ENCODE data around the gene JTB.

Gene JTB

GRCh38 chr1:153953859-153954365, 23.6 kb downstream of the JTB start:
- DNase-seq: no peak

GRCh38 chr1:153951801-153952200, 25.7 kb downstream of the JTB start:
- DNase-seq: no peak

- DNase-seq: no peak
These were observed 26.3 kb downstream of the JTB start for GRCh38 chr1:153951183-153951582.

- DNase-seq: peak; percentile 76 to 79
These were observed 30.7 kb downstream of the JTB start, which contains the start of gene DENND4B for GRCh38 chr1:153946622-153947241. Gene DENND4B (minus strand): TSS chr1:153946718. CDS start chr1:153944374, 2,344 bp downstream.

GRCh38 chr1:153945795-153946621, 31.5 kb downstream of the JTB start:
- DNase-seq: peak; percentile 68 to 73

GRCh38 chr1:153945131-153945794, 32.2 kb downstream of the JTB start:
- peak; percentile 73 to 78 for DNase-seq

GRCh38 chr1:153944827-153945117, 32.7 kb downstream of the JTB start:
- DNase-seq: no peak

GRCh38 chr1:153944005-153944826, 33.3 kb downstream of the JTB start:
- no peak for DNase-seq

- no peak for DNase-seq
These were observed 34.5 kb downstream of the JTB start for GRCh38 chr1:153942766-153943549.

GRCh38 chr1:153941826-153942725, 35.4 kb downstream of the JTB start:
- no peak for DNase-seq

- DNase-seq: no peak
These were observed 36.7 kb downstream of the JTB start for GRCh38 chr1:153940756-153941155.

GRCh38 chr1:153939476-153939875, 38.0 kb downstream of the JTB start:
- DNase-seq: no peak

GRCh38 chr1:153938996-153939395, 38.5 kb downstream of the JTB start:
- no peak for DNase-seq

- no peak for DNase-seq
These were observed 40.1 kb downstream of the JTB start for GRCh38 chr1:153937331-153937730.

- DNase-seq: no peak
These were observed 41.3 kb downstream of the JTB start for GRCh38 chr1:153936011-153936802.

GRCh38 chr1:153934746-153935145, 42.7 kb downstream of the JTB start:
- no peak for DNase-seq

- DNase-seq: no peak
These were observed 43.5 kb downstream of the JTB start for GRCh38 chr1:153933955-153934354.

GRCh38 chr1:153933430-153933829, 44.0 kb downstream of the JTB start:
- DNase-seq: no peak

- DNase-seq: no peak
These were observed 45.0 kb downstream of the JTB start for GRCh38 chr1:153932156-153933131.
